ENCODE measurements around the gene SSU72. TPM values are rescaled to one million over a fixed set of nuclear protein-coding genes. Genes with fewer than 3 reads are reported as not detected.

SSU72 gene
- total and polyA plus RNA-seq, 2 donors (not counting 3 experiments of a cell fraction or from before 2014, with no cell fraction given), result 85.9 to 129 TPM

- TF ChIP-seq MYC (IDR thresholded peaks at IDR 0.05; ENCODE audit: low read depth, low read length) (no peak), FOS (IDR thresholded peaks at IDR 0.05; ENCODE audit: borderline replicate concordance, insufficient read depth, low read length) (no peak), POLR2AphosphoS5 (IDR thresholded peaks at IDR 0.05; ENCODE audit: insufficient read depth, low read depth, low read length) (no peak), GATA2 (IDR thresholded peaks at IDR 0.05; ENCODE audit: insufficient read depth, insufficient read length, low read depth, low read length) (no peak), EZH2 (IDR thresholded peaks at IDR 0.05; ENCODE audit: borderline replicate concordance, low read depth, low read length, severe bottlenecking) (no peak), CTCF (IDR thresholded peaks at IDR 0.05; ENCODE audit: extremely low read depth in 1 of 2, insufficient read depth in 1 of 2, low read depth in 1 of 2, low read length in 2 of 2) (no peak)
- TF ChIP-seq, protein P1, sequence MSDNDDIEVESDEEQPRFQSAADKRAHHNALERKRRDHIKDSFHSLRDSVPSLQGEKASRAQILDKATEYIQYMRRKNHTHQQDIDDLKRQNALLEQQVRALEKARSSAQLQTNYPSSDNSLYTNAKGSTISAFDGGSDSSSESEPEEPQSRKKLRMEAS (IDR thresholded peaks at IDR 0.05; ENCODE audit: insufficient read depth, insufficient read length), result no peak
- no peak overlapping the region for H3K9ac ChIP-seq (replicated peaks; ENCODE audit: extremely low read depth, insufficient read depth, low read length)
- H3K9me3 ChIP-seq (replicated peaks; ENCODE audit: control insufficient read depth, insufficient read depth, low read length), result no peaks in the 10 kb centered on the region
- H3K79me2 ChIP-seq (ENCODE audit: control insufficient read depth, insufficient read depth, low read length), result no peaks in the 10 kb centered on the region
- dilution Hi-C loops (cut with MboI; ENCODE audit: extremely low pct_ligation_motif_present, low sequenced_read_pairs), result no loop called here
- CTCF ChIA-PET, result interaction anchor here (1.2 to 2.0 kb wide), 4 partner anchors 12 to 54 kb away, joined by 3 to 6 read pairs (median 4); partner anchors contain the start of gene MIB2
- H3K4me2 ChIP-seq (ENCODE audit: insufficient read depth, low read length), result no peak overlapping the region
- intact Hi-C loops (cut with micrococcal nuclease), result no loop called here
- no peak for FAIRE-seq
- BruUV-seq (replicated peaks), result no TSS peak
- no peaks in the 10 kb centered on the region for H4K20me1 ChIP-seq (replicated peaks; ENCODE audit: control insufficient read depth, extremely low read depth, insufficient read depth, low read length)
- no peaks in the 10 kb centered on the region for H3K4me1 ChIP-seq (ENCODE audit: control insufficient read depth, extremely low read depth, insufficient read depth, low read length)
- no peaks in the 10 kb centered on the region for H3K9me1 ChIP-seq (replicated peaks; ENCODE audit: control insufficient read depth, extremely low read depth, insufficient read depth, low read length)
- DNase-seq (ENCODE audit: low read depth, low spot score), result no peak
- H3K4me3 ChIP-seq (replicated peaks in 1 of 3; ENCODE audit: insufficient read depth in 1 of 3, low read depth in 1 of 3, low read length in 3 of 3), result no peak overlapping the region
- no peak overlapping the region for H3K27ac ChIP-seq (ENCODE audit: insufficient read depth, low read depth, low read length)
- H3K27me3 ChIP-seq (ENCODE audit: control insufficient read depth in 2 of 2, insufficient read depth in 2 of 2, low read length in 2 of 2), result peaks cover 7 to 17% of the 10 kb centered on the region in 2 experiments
- POLR2A ChIA-PET, result no interaction called here
- no peak overlapping the region for H2AFZ ChIP-seq (ENCODE audit: low read depth, low read length)
- H3K36me3 ChIP-seq (ENCODE audit: control insufficient read depth in 2 of 2, extremely low read depth in 1 of 2, insufficient read depth in 2 of 2, low read length in 2 of 2), result no peaks in the 10 kb centered on the region
These were observed 28.4 kb upstream of the SSU72 start for GRCh38 chr1:1602968-1603506.
